GM23248 (cell line): ENCODE measurements around the gene HLA-DQB2.

Source experiments
- EZH2 ChIP-seq: fragments of 200-600 bp; sonication (generic); IDR thresholded peaks from 2 replicates; pipeline ENCODE4 v1.6.1; 2018; ENCODE audit warnings: antibody characterized with exemption, mild to moderate bottlenecking; ENCODE audit not compliant: insufficient read depth, poor library complexity, severe bottlenecking
- EZH2phosphoT487 ChIP-seq: fragments of 200-600 bp; sonication (generic); IDR thresholded peaks from 2 replicates; pipeline ENCODE4 v1.6.1; 2018; ENCODE audit warnings: antibody characterized with exemption, moderate library complexity, mild to moderate bottlenecking, low read depth; ENCODE audit not compliant: insufficient read depth

GRCh38 chr6:32761548-32761947 lies 1.8 kb downstream of the HLA-DQB2 start:
- no peak for TF ChIP-seq EZH2phosphoT487
- no peak for TF ChIP-seq EZH2
